Activated effector memory CD4-positive, alpha-beta T cell treated with Interleukin-2 at 50 U/mL for 16 hours (primary cell): Measurements from ENCODE around the gene GPR157.
A peak's percentile ranks its signal among the peaks of the same experiment; 100 is the strongest.
"Not testable (repeated sequence)": the region's sequence is repeated elsewhere in the genome, so short reads cannot be mapped to it uniquely, and the experiment has no call there.

Source experiments
- DNase-seq: peaks from one replicate; pipeline ENCODE4 v3.0.0-alpha.2; 2020

Gene GPR157

GRCh38 chr1:9128520-9129265 lies at the start of gene GPR157:
GPR157 (minus strand) TSS chr1:9129102; CDS start chr1:9129027, 75 bp downstream.
- peak; percentile 72 for DNase-seq

- DNase-seq = no peak
Measured at GRCh38 chr1:9174762-9175161, 45.9 kb upstream of the GPR157 start.

GRCh38 chr1:9174243-9174642 lies 45.3 kb upstream of the GPR157 start:
- DNase-seq = no peak

GRCh38 chr1:9169601-9170137 lies 40.8 kb upstream of the GPR157 start:
- no peak for DNase-seq

- no peak for DNase-seq
Measured at GRCh38 chr1:9167638-9168037, 38.7 kb upstream of the GPR157 start.

GRCh38 chr1:9166289-9167235 lies 37.7 kb upstream of the GPR157 start:
- no peak for DNase-seq

- no peak for DNase-seq
Measured at GRCh38 chr1:9165396-9165795, 36.5 kb upstream of the GPR157 start.

- no peak for DNase-seq
Measured at GRCh38 chr1:9164919-9165318, 36.0 kb upstream of the GPR157 start.

GRCh38 chr1:9164532-9164900 lies 35.6 kb upstream of the GPR157 start:
- no peak for DNase-seq

- DNase-seq = no peak
Measured at GRCh38 chr1:9161963-9162362, 33.1 kb upstream of the GPR157 start.

- no peak for DNase-seq
Measured at GRCh38 chr1:9161342-9161741, 32.4 kb upstream of the GPR157 start.

GRCh38 chr1:9160079-9160717 lies 31.3 kb upstream of the GPR157 start:
- DNase-seq = no peak

GRCh38 chr1:9155879-9156278 lies 27.0 kb upstream of the GPR157 start:
- DNase-seq = no peak

- not testable (repeated sequence) for DNase-seq
Measured at GRCh38 chr1:9155405-9155804, 26.5 kb upstream of the GPR157 start.

- no peak for DNase-seq
Measured at GRCh38 chr1:9153152-9153551, 24.2 kb upstream of the GPR157 start.

GRCh38 chr1:9152535-9152934 lies 23.6 kb upstream of the GPR157 start:
- no peak for DNase-seq

GRCh38 chr1:9151328-9151860 lies 22.5 kb upstream of the GPR157 start:
- no peak for DNase-seq

- DNase-seq = no peak
Measured at GRCh38 chr1:9150582-9151327, 21.9 kb upstream of the GPR157 start.

- no peak for DNase-seq
Measured at GRCh38 chr1:9149837-9150581, 21.1 kb upstream of the GPR157 start.

- DNase-seq = no peak
Measured at GRCh38 chr1:9149151-9149550, 20.2 kb upstream of the GPR157 start.

- DNase-seq = no peak
Measured at GRCh38 chr1:9146156-9146555, 17.3 kb upstream of the GPR157 start.
